A549 (cell line): ENCODE measurements around the gene GSTA2.

ENCODE experiments used
- ESRRA ChIP-seq: fragments of 150-350 bp; IDR thresholded peaks from 2 replicates; pipeline ENCODE4 v1.6.1; 2014; ENCODE audit warnings: mild to moderate bottlenecking, low read length, borderline replicate concordance
- MAZ ChIP-seq: fragments of 150-350 bp; IDR thresholded peaks from 2 replicates; pipeline ENCODE4 v1.6.1; 2014; ENCODE audit warnings: antibody characterized with exemption, low read depth, low read length, borderline replicate concordance
- POLR2A ChIP-seq: IDR thresholded peaks from 2 replicates; pipeline ENCODE4 v1.6.1; 2012; ENCODE audit warnings: mild to moderate bottlenecking, low read length
- TF ChIP-seq, protein P1 (sequence below): fragments of >200 bp; sonication (Bioruptor Twin); formaldehyde crosslinking; IDR thresholded peaks from 3 replicates; pipeline ENCODE4 v1.5.1; 2016
- TF ChIP-seq, protein P2 (sequence below): fragments of 450-650 bp; IDR thresholded peaks from 2 replicates; pipeline ENCODE4 v1.6.1; 2014; ENCODE audit warnings: antibody characterized with exemption

DNA sequence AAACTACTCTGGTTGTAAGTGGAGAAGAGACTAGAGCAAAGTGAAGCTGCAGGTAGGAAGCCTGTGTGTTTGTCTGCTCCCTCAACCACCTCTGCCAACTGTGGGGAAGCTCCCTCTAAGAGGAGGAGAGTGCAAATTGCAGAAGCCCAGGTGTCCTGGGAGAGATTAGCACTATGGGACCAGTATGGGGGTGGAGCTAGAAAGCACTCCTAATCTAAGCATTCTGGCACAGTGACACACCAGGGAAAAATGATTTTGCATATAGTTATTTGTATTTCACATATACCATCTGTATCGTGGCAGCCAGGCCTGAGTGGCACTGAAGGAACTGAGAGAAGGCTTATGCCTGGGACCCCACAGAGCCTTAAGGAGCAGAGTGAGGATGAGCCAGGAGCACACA lies 27.6 kb upstream of the GSTA2 start:
- TF ChIP-seq POLR2A, result no peak
- TF ChIP-seq, protein P1, sequence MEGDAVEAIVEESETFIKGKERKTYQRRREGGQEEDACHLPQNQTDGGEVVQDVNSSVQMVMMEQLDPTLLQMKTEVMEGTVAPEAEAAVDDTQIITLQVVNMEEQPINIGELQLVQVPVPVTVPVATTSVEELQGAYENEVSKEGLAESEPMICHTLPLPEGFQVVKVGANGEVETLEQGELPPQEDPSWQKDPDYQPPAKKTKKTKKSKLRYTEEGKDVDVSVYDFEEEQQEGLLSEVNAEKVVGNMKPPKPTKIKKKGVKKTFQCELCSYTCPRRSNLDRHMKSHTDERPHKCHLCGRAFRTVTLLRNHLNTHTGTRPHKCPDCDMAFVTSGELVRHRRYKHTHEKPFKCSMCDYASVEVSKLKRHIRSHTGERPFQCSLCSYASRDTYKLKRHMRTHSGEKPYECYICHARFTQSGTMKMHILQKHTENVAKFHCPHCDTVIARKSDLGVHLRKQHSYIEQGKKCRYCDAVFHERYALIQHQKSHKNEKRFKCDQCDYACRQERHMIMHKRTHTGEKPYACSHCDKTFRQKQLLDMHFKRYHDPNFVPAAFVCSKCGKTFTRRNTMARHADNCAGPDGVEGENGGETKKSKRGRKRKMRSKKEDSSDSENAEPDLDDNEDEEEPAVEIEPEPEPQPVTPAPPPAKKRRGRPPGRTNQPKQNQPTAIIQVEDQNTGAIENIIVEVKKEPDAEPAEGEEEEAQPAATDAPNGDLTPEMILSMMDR, result no peak
- TF ChIP-seq, protein P2, sequence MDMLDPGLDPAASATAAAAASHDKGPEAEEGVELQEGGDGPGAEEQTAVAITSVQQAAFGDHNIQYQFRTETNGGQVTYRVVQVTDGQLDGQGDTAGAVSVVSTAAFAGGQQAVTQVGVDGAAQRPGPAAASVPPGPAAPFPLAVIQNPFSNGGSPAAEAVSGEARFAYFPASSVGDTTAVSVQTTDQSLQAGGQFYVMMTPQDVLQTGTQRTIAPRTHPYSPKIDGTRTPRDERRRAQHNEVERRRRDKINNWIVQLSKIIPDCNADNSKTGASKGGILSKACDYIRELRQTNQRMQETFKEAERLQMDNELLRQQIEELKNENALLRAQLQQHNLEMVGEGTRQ, result no peak
- TF ChIP-seq MAZ, result no peak
- TF ChIP-seq ESRRA, result no peak
